ENCODE results near the gene PDCD5. TPM values are rescaled to one million over a fixed set of nuclear protein-coding genes. Genes with fewer than 3 reads are reported as not detected.

Gene PDCD5
- total and polyA plus RNA-seq, 2 donors (not counting 3 experiments of a cell fraction or from before 2014, with no cell fraction given), result 51.7 to 154 TPM

DNA sequence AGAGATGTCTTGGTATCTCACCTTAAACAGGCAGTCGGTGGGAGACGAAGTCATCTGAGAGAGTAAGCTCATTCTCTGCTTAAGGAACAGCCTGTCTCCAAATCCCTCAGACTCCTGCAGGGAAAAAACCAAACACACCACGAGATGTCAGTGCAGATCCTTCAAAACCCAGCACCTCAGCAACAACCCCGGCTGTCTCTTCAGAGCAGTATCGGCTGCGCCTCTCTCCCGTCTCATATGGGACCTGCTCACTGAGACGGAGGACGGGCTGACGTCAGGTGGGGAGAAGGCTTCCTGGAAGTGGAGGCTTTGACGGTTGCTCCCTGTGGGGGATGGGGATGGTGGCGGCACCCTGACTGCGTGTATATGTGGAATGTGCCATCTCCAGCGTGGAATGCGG, 50.4 kb downstream of the PDCD5 start:
- H3K27ac ChIP-seq (ENCODE audit: insufficient read depth, low read depth, low read length), result no peak overlapping the region
- no TSS peak for BruUV-seq (replicated peaks)
- no peaks in the 10 kb centered on the region for H3K27me3 ChIP-seq (ENCODE audit: control insufficient read depth in 2 of 2, insufficient read depth in 2 of 2, low read length in 2 of 2)
- intact Hi-C loops (cut with micrococcal nuclease) (no loop called here), dilution Hi-C loops (cut with MboI; ENCODE audit: extremely low pct_ligation_motif_present, low sequenced_read_pairs) (no loop called here)
- DNase-seq (ENCODE audit: low read depth, low spot score) (no peak), FAIRE-seq (no peak)
- no peaks in the 10 kb centered on the region for H3K9me3 ChIP-seq (replicated peaks; ENCODE audit: control insufficient read depth, insufficient read depth, low read length)
- no peak for TF ChIP-seq JUN (IDR thresholded peaks at IDR 0.05; ENCODE audit: borderline replicate concordance, insufficient read depth, insufficient read length, low read depth)
- H3K9ac ChIP-seq (replicated peaks; ENCODE audit: extremely low read depth, insufficient read depth, low read length), result no peak overlapping the region
- no peak overlapping the region for H3K4me2 ChIP-seq (ENCODE audit: insufficient read depth, low read length)
- H3K4me1 ChIP-seq (ENCODE audit: control insufficient read depth, extremely low read depth, insufficient read depth, low read length), result no peaks in the 10 kb centered on the region
- H3K4me3 ChIP-seq (replicated peaks in 1 of 3; ENCODE audit: insufficient read depth in 1 of 3, low read depth in 1 of 3, low read length in 3 of 3), result no peak overlapping the region
- H2AFZ ChIP-seq (ENCODE audit: low read depth, low read length), result no peak overlapping the region
- no peaks in the 10 kb centered on the region for H3K9me1 ChIP-seq (replicated peaks; ENCODE audit: control insufficient read depth, extremely low read depth, insufficient read depth, low read length)
- CTCF ChIA-PET, result no interaction called here
- H4K20me1 ChIP-seq (replicated peaks; ENCODE audit: control insufficient read depth, extremely low read depth, insufficient read depth, low read length), result no peaks in the 10 kb centered on the region
- no peaks in the 10 kb centered on the region for H3K79me2 ChIP-seq (ENCODE audit: control insufficient read depth, insufficient read depth, low read length)
- POLR2A ChIA-PET, result interaction anchor here (0.6 kb wide), 1 partner anchor 26 kb away, joined by 4 read pairs; no protein-coding TSS in a partner anchor
- H3K36me3 ChIP-seq (ENCODE audit: control insufficient read depth in 2 of 2, extremely low read depth in 1 of 2, insufficient read depth in 2 of 2, low read length in 2 of 2), result peaks cover 0 to 31% of the 10 kb centered on the region in 2 experiments

Small RNAs within 50 kb of the gene (small RNA-seq; reads per million reads assigned to genes)
- gene SNORA68B (ENCODE audit: insufficient read depth, insufficient read length, low read depth, low replicate concordance), result not detected

Other genes starting within 250 kb of the PDCD5 start
- gene ZNF507, start 235.6 kb upstream of the PDCD5 start, total RNA-seq, result 20.3 and 23.0 TPM in 2 replicates
- gene ZNF507, start 235.6 kb upstream of the PDCD5 start, polyA plus RNA-seq, result 4.8 and 6.8 TPM in 2 replicates
- gene DPY19L3, start 175.4 kb upstream of the PDCD5 start, total RNA-seq, result 39.3 and 39.5 TPM in 2 replicates
- 26.2 and 36.1 TPM in 2 replicates for gene DPY19L3, start 175.4 kb upstream of the PDCD5 start, polyA plus RNA-seq
- gene ANKRD27, start 94.0 kb downstream of the PDCD5 start, total RNA-seq, result 29.6 and 37.4 TPM in 2 replicates
- gene ANKRD27, start 94.0 kb downstream of the PDCD5 start, polyA plus RNA-seq, result 13.5 and 18.3 TPM in 2 replicates
- gene RGS9BP, start 94.7 kb downstream of the PDCD5 start, total RNA-seq, result 0.15 TPM in 1 of 2 replicates, not detected in the other
- gene RGS9BP, start 94.7 kb downstream of the PDCD5 start, polyA plus RNA-seq, result not detected in 2 replicates
- 13.8 and 14.0 TPM in 2 replicates for gene NUDT19, start 110.6 kb downstream of the PDCD5 start, total RNA-seq
- gene NUDT19, start 110.6 kb downstream of the PDCD5 start, polyA plus RNA-seq, result 6.6 and 7.7 TPM in 2 replicates
- gene TDRD12, start 138.6 kb downstream of the PDCD5 start, total RNA-seq, result 0.09 TPM in 1 of 2 replicates, not detected in the other
- 0.03 TPM in 2 replicates for gene TDRD12, start 138.6 kb downstream of the PDCD5 start, polyA plus RNA-seq